OCI-LY1 (cell line): Measurements from ENCODE around the gene SCTR.

ENCODE experiments used
- CTCF ChIP-seq: fragments of 200-600 bp; sonication (generic), shearing (Covaris generic); IDR thresholded peaks from 2 replicates; pipeline ENCODE4 v1.5.1; 2017; ENCODE audit warnings: mild to moderate bottlenecking, antibody characterized with exemption, low read length, moderate library complexity, mixed read lengths
- EZH2 ChIP-seq: fragments of 200-600 bp; sonication (generic), shearing (Covaris generic); IDR thresholded peaks from 2 replicates; pipeline ENCODE4 v1.8.0; 2017; ENCODE audit warnings: borderline replicate concordance, mixed run types, mild to moderate bottlenecking, antibody characterized with exemption, low read length, moderate library complexity, mixed read lengths

DNA sequence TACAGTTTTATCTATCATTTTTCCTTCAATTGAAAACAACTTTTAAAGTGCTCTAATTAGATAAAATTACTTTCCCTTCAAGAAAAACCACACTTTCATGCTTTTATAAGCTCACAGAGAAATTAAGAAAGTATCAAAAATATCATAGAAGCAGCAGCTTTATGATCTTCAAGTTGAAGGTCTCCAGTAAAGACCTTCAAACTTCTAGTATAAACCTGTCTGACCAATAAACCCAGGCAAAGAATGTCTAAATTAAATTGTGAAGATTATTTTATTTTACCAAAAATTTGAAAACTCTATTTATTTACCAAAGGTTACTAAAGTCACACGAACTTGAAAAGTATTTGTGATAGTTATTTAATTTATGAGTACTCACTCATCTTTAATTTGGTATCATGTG is 9.3 kb upstream of the SCTR start:
- TF ChIP-seq CTCF (no peak), EZH2 (no peak)
